Stimulated activated CD4-positive, alpha-beta T cell treated with anti-CD3 and anti-CD28 coated beads, Interleukin-4, amount 100 ng/mL, for 4 hours (primary cell): ENCODE results near the gene TACC3.

Experiments
- DNase-seq, 2 experiments: peaks; one replicate each; pipeline ENCODE4 v3.0.0-alpha.2; 2020

The TACC3 gene

DNA sequence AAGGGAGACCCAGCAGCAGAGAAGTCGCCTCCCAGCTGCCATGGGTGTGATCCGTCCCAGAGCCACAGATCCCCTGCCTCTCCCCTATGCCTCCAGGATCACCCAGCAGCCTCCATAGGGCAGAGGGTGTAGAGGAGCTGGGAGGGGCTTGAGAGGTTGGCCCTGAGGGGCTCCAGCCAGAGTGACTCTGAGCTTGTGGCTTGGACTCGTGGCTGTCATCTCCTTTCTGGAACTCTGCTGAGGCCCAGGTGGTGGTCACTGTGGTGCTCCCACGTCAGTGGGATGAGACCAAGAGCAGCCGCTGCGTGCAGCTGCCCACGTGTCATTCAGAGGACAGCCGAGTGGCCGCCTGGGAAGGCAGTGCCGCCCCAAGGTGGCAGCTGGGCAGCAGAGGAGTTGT, 4.2 kb downstream of the TACC3 start:
- no peak for DNase-seq

DNA sequence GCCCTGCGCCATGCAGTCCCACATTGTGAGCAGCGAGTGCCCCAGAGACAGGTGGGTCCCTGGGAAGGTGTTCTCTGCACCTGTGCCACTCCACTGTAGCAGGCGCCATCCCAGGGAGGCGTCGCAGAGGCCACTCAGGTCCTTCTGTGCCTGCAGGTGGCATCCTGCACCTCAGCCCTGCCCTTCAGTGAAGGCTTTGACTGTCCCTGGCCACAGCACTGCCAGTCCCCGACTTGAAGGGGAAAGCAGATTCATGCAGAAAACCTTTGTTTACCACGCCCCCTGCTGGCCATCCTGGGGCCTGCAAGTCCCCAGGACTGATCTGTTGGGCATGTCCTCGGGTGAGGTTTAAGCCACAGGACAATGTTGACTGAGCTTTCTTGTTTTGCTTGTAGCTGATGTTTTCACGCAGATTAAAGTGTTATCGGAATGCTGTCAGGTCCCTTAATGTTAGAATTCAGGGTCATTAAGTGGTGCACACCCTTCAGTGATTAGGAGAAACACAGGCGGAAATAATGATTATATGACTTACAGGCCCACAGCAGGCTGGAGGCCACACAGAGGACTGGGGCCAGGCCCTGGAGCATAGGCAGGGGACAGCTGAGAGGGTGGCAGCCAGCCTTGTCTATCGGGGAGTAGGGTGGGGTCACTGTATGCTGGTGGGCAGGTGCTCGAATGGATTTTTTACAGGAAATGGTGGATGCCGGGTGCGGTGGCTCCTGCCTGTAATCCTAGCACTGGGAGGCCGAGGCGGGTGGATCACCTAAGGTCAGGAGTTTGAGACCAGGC, 5.0 kb downstream of the TACC3 start:
- peak; percentile 80 to 88 for DNase-seq

DNA sequence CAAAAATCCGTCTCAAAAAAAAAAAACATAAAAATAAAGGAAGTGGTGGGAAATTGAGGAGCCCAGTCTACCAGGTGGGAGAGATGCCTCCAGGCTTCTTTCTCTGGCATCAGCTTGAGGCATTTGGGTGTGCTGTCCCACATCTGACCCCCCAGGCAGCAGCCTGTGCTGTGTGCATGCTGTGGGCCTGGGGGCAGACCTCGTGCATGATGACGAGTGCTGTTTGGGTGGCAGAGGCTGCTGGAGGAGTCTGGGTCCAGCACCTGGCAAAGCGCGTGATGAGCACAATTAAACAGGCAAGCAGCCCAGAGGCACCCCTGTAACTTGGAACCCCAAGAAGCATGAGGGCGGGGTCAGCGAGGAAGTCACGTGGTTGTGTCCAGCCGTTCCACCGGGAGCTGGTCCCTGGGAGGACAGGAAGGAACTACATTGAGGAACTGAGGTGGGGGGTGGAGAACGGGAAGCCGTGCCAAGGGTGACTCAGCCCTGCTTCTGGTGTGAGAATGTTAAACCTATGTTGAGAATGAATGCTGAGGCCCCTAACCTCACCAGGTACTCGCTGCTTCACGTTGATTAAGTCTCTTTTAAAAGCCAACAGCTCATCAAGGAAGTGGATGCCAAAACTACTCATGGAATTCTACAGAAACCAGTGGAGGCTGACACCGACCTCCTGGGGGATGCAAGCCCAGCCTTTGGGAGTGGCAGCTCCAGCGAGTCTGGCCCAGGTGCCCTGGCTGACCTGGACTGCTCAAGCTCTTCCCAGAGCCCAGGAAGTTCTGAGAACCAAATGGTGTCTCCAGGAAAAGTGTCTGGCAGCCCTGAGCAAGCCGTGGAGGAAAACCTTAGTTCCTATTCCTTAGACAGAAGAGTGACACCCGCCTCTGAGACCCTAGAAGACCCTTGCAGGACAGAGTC, 6.1 kb downstream of the TACC3 start:
- DNase-seq, result no peak

DNA sequence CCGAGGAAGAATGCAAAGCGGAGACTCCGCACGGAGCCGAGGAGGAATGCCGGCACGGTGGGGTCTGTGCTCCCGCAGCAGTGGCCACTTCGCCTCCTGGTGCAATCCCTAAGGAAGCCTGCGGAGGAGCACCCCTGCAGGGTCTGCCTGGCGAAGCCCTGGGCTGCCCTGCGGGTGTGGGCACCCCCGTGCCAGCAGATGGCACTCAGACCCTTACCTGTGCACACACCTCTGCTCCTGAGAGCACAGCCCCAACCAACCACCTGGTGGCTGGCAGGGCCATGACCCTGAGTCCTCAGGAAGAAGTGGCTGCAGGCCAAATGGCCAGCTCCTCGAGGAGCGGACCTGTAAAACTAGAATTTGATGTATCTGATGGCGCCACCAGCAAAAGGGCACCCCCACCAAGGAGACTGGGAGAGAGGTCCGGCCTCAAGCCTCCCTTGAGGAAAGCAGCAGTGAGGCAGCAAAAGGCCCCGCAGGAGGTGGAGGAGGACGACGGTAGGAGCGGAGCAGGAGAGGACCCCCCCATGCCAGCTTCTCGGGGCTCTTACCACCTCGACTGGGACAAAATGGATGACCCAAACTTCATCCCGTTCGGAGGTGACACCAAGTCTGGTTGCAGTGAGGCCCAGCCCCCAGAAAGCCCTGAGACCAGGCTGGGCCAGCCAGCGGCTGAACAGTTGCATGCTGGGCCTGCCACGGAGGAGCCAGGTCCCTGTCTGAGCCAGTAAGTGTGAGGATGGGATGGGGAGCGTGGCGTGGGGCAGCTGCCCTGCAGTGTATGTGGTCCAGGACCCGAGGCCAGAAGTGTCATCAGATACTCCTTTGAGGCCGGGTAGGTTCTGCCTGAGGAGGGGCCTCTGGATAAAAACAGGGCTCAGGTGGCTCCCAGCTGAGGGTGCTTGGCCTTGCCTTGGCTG, 7.0 kb downstream of the TACC3 start:
- DNase-seq, result no peak

DNA sequence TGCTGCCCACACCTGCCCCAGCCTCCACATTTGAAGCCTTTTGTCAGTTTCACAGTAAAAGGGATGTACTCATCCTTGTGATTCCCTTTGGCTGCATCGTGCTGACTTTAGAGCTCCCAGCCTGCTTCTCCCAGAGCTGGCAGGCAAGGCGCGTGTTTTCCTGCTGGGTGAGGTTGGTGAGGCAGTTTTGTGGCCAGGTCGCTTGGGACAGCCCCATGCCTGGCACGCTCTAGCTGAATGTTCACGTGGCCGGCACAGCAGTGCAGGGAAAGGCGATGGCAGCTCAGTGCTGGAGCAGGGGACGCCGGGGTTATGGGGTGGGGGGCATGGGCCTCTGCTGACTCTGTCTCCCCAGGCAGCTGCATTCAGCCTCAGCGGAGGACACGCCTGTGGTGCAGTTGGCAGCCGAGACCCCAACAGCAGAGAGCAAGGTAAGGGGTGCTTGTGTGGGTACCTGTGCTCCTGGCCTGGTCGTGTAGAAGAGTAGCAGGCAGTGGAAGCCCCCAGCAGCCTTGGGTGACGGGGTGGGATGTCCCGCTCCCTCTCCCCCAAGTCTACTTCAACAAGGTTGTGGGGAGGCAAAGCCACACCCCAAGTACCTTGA, 9.3 kb downstream of the TACC3 start:
- DNase-seq, result no peak

DNA sequence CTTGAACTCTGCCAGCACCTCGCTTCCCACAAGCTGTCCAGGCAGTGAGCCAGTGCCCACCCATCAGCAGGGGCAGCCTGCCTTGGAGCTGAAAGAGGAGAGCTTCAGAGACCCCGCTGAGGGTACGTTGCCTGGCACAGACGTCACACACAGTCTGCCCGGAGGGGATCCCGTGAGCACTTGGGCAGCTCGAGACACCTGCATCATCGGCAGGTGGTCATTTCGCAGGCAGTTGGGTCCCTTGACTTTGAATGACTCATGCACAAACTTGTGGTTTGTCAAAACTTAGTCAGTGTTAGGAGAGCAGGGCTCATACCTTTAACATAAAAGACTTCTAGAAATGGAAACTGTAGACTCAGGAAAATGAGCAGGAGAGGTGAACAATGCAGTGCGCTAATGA, 9.9 kb downstream of the TACC3 start:
- DNase-seq, result no peak

DNA sequence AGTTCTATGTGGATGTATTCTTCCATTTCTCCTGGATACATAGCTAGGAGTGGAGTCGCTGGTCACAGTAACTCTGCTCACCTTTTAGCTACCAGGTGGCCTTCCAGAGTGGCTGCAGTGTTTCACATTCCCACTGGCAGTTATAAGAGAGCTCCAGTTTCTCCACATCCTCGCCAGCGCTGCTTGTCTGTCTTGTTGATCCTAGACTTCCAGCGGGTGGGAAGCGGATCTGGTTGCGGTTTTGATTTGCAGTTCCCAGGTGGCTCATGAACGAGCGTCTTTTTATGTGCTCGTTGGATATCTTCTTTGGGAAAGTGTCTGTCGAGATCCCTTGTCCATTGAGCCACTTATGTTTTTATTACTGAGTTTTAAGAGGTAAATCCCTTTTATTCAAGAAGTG, 11.6 kb downstream of the TACC3 start:
- no peak for DNase-seq

DNA sequence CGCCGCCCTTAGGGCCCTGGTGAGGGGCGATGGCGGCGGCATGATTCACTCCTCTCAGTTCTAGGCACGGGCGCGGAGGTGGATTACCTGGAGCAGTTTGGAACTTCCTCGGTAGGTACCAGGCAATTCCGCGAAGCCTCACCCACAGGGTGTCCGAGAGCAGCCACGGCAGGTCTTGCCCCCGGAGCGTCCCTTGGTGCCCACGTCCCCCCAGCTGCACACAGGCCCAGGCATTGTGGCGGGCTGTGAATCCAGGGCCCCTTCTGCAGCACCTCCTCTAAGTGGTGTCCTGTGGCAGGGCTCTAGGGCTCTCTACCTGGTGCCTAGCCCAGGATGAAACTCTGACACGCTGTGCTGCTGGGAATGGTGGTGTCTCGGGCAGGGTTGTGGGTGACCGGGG, 13.9 kb downstream of the TACC3 start:
- DNase-seq, result no peak

DNA sequence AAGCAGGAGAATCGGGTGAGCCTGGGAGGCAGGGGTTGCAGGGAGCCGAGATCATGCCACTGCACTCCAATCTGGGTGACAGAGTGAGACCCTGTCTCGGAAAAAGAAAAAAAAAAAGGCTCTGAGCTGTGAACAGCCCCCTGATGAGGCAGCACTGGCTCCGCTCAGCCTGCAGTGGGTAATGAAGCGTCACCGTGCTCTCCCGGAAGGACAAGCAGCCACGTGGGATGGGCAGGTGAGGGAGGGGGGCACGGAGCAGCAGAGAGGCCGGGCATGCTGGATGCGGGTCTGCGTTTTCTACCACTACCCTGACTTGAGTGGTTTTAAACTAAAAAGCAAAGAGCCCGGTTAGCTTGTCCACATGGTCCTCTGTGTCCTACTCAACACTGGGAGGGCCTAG, 15.5 kb downstream of the TACC3 start:
- no peak for DNase-seq

DNA sequence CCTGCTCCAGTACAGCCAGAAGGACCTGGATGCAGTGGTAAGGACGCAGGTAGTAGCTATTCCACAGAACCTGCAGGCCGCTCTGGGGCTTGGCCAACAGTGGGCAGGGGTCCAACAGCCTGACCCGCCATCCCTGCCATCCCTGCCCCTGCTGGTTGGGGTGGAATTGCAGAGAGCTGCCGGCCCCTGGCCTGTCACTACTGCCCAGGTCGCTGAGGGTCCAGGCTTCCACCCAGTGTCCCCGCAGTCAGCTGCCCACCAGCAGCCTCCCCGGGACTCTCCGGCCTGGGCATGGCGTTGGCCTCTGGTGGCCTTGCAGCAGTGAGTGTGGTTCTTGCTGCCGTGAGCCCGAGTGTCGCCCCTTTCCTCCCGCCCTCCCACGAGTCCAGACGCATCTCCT, 16.3 kb downstream of the TACC3 start:
- DNase-seq, result no peak

DNA sequence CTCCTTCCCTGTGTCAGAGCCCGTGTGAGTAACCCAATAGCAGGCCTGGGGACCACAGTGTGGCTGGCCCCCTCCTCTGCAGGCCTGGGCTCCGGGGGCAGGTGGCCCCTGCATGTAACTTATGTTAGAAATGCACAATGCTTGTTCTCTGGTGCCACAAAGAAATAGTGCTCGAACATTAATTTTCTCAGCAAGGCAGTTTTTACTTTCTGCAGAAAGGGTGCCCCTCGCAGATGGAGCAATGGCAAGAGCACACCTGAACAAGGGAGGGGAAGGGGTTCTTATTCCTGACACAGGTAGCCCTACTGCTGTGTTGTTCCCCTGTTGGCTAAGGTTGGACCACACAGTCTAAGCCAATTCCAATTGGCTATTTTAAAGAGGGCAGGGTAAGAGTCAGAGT, 17.1 kb downstream of the TACC3 start:
- no peak for DNase-seq

DNA sequence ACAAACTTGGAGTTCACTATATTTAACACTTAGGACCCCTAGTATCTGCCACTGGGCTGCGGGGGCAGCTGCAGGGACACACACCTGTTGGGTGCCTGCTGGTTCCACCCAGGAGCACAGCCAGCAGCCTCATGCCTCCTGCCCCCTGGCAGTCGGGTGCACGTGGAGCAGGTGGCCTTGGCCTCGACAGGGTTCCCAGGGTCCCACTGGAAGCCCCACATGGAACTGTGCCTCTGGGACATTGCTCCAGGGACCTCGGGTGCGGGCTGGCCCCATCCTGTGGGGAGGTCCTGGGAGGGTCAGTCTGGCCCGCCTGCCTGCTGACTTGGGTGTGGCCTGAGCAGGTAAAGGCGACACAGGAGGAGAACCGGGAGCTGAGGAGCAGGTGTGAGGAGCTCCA, 18.0 kb downstream of the TACC3 start:
- DNase-seq, result no peak

DNA sequence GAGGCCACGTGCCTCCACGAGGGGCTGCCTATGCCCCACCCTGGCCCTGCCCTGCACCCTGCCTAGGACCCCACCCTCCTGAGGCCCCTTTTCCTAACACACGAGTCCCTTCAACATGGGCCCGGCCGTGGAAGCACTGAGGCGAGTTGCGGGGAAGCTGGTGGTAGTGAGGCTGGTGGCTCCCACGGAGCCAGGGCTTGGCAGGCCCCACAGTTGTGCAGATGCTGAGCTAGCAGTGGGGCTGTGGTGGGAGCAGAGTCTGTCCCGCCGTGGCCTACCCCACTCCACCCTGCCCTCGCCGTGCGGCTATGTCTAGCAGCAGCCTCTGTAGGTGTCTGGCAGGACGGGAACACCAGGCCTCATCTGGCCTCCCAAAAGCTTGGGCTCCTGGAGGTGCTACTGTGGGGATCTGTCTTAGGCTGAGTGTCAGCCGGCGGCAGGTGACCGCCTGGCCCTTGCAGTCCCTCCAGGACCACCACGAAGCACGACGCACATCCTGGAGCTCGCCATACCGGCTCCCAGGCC, 18.8 kb downstream of the TACC3 start:
- no peak for DNase-seq

DNA sequence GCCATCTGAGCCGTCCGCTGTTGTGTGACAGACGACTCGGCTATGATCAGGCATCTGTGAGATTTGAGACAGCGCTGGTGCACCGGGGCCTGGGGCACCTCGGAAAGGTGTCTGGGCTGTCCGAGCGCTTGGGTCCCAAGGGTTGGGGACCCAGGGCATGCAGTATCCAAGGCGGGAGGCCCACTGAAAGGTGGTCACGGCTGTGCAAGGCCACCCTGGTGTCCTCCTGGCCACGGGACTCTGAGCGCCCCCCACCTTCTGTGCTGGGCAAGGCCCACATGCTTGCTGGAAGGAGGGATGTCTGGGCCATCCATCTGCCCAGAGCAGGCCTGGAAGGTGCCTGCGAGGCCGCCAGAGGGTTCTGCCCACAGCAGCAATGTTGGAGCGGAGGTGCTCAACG, 19.9 kb downstream of the TACC3 start:
- no peak for DNase-seq

DNA sequence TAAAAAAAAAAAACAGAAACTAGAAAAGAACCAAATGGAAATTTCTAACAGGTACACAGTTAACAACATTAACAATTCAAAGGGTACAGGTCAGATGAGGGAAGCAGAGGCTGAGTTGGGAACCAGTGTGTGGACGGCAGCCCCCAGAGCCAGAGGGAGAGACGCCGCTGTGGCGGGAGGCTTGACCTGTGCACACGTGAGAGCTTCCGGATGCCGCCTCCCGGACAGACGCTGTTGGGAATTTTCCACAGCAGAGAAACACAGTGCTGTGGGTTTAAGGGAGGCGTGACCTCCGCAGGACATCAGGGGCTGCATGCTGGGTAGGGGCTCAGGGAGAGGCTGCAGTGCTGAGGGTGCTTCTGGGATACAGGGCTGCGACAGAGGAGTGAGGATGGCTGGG, 22.2 kb downstream of the TACC3 start:
- no peak for DNase-seq

DNA sequence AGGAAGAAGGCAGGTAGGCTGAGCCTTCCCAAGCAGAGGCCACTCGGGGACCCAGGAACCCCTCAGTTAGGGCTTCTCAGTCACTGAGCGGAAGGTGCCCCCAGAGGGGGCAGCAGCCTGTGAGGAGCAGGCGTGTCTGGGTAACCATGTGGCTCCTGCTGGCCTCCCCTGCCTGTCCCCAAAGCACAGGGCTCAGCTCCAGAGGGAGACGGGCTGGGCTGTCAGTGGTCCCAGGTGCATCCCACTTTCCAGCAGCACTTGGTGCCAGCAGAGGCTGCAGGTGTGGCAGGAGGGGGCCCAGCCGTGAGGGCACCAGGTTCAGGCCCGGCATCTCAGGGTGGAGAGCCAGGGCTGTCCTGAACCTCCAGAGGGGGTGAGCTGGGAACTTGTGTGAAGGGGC, 22.7 kb downstream of the TACC3 start:
- DNase-seq, result no peak

DNA sequence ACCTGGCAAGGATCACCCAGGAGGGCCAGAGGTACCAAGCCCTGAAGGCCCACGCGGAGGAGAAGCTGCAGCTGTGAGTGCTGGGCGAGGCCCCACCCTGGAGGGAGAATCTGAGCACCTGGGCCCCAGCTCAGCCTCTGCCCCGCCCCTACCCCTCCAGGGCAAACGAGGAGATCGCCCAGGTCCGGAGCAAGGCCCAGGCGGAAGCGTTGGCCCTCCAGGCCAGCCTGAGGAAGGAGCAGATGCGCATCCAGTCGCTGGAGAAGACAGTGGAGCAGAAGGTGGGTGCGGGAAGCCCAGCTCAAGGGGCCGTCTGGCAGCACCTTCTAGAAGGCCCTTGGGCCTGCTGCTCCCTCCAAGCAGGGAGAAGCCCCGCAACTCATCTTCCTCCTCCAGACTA, 23.2 kb downstream of the TACC3 start:
- no peak for DNase-seq

DNA sequence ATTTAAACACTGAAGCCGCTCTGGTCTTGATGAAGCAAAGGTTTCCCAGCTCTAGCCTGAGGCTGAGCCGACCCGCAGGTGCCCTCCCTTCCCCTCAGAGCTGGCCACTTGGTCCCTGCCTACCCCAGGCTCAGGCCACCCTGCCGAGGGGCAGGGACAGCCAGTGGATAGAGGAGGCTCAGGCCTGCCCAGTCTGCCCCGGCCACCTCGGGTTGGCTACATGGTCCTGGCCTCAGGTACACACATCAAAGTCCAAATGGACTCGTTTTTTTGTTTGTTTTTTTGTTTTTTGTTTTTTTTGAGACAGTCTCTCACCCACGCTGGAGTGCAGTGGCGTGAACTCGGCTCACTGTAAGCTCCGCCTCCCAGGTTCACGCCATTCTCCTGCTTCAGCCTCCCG, 23.8 kb downstream of the TACC3 start:
- no peak for DNase-seq

DNA sequence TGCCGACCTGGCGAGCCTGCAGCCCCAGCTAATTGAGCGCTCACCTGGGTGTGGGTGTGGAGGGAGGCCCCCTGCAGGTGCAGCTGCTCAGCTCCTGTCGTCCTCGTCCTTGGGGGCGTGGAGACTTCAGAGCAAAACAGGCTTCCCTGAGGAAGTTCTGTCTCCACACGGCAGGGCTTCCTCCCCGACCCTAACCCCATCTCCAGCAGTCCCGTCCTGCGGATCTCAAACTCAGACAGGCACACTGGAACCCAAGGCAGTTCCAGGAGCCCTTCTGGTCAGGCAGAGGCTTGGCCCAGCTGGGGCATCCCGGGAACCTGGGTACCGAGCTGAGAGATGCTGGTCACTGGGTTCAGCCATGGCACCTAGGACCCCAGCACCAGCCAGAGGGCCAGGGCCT, 24.4 kb downstream of the TACC3 start:
- DNase-seq, result no peak

DNA sequence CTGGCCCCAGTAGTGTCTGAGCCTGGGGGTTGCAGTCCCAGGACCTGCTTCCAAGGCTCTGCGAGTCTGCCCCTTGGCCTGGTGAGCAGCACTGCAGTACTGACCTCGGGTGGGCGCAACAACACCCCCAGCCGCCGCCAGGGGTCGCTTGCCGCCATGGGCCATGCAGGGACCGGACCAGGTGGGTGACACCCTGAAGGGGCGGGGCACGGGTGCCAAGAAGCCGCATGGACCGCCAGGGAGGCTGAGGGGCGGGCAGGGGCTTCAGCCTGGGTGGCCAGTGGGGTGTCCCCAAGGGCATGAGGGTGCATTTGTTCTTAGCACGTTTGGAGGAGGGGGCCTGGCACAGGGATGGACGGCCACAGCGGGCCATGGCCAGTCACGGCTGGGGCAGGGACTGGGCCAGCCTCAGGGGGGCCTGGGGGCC, 25.0 kb downstream of the TACC3 start:
- peak; percentile 67 to 80 for DNase-seq

DNA sequence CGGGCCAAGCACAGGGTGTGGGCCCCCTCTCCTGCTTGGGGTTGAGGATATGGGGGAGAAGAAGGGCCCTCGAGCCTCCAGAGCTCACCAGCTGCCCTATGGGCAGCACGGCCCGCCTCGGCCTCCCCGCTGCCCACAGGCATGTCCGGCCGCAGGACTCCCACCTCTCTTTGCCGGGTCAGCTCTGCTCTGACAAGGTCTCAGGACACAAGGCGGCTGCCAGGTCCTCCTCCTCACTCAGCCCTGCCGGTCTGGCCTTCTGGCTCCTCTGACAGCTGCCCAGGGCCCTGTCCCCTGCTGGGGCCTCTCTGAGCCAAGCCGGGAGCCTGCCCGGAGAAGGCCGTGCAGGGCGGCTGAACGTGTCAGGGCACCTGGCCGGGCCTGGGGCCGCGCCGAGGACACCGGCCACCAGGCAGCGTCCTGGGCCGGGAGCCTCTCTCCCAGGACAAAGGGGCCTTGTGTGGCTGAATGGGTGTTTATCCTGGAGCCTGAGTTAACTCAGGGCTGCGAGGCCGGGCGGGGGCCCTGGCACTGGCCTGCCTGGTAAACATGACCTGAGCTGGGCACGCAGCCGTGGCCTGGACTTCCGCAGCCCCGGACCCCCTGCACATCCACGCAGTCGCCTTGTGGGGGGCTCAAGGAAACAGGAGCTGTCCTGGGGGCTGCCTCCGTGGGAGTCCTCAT, 25.7 kb downstream of the TACC3 start:
- no peak for DNase-seq

DNA sequence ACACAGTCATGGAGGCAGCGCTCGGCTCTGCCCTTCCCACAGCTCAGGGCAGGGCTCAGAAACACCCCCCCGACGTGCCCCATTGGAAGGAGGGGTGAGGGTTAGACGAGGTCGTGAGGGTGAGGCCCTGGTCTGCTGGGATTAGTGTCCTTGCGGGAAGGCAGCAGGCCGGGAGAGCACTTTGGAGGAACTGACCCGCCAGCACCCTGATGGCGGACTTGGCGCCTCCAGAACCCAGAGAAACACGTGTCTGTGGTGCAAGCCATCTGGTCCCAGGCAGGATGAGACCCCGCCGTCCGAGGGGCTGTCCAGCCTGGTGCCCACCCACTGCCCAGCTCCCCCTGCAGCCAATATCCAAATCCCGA, 26.3 kb downstream of the TACC3 start:
- DNase-seq, result no peak
